ENCODE data around the gene SECISBP2. TPM values are rescaled to one million over a fixed set of nuclear protein-coding genes. Genes with fewer than 3 reads are reported as not detected.

SECISBP2 gene
- polyA plus RNA-seq, 2 of the 4 experiments (the other 2 are of a cell fraction) = 16.3 to 43.4 TPM

- ATAC-seq (no peak), FAIRE-seq (no peak), DNase-seq (ENCODE audit: low read depth in 1 of 2, low spot score in 1 of 2) (no peak)
- H3K9me3 ChIP-seq = no peaks in the 10 kb centered on the region
- no peak overlapping the region for H3K4me2 ChIP-seq
- no peak overlapping the region for H3K4me3 ChIP-seq
- TF ChIP-seq PHF8 (IDR thresholded peaks at IDR 0.05; ENCODE audit: borderline replicate concordance, low read depth) (no peak), MAZ (IDR thresholded peaks at IDR 0.05; ENCODE audit: borderline replicate concordance, low read depth, low read length) (no peak), EHF (CRISPR knock-in tag; IDR thresholded peaks at IDR 0.05) (no peak), BHLHE40 (IDR thresholded peaks at IDR 0.05; ENCODE audit: low read depth, low read length) (no peak), TFCP2L1 (CRISPR knock-in tag; IDR thresholded peaks at IDR 0.05) (no peak), USF2 (IDR thresholded peaks at IDR 0.05) (no peak), HOXB13 (CRISPR knock-in tag; IDR thresholded peaks at IDR 0.05; ENCODE audit: low read depth) (no peak), CEBPB (IDR thresholded peaks at IDR 0.05) (no peak), HOXA7 (CRISPR knock-in tag; IDR thresholded peaks at IDR 0.05) (no peak), ESRRA (IDR thresholded peaks at IDR 0.05; ENCODE audit: borderline replicate concordance, low read length) (no peak), ATOH8 (CRISPR knock-in tag; IDR thresholded peaks at IDR 0.05; ENCODE audit: low read depth) (no peak), HOXB5 (CRISPR knock-in tag; IDR thresholded peaks at IDR 0.05) (no peak), FOSB (CRISPR knock-in tag; IDR thresholded peaks at IDR 0.05) (no peak), ZNF302 (CRISPR knock-in tag; IDR thresholded peaks at IDR 0.05) (no peak), JUNB (IDR thresholded peaks at IDR 0.05) (no peak), JUN (IDR thresholded peaks at IDR 0.05) (no peak), MAX (IDR thresholded peaks at IDR 0.05) (no peak), TP53 (CRISPR knock-in tag; IDR thresholded peaks at IDR 0.05) (no peak), BCL3 (IDR thresholded peaks at IDR 0.05) (no peak), NPAS2 (CRISPR knock-in tag; IDR thresholded peaks at IDR 0.05; ENCODE audit: borderline replicate concordance) (no peak)
- POLR2A ChIA-PET = no interaction called here
- CTCF ChIA-PET = interaction anchor here (1.1 to 2.1 kb wide), 2 partner anchors 47 to 172 kb away, joined by 3 to 6 read pairs; no protein-coding TSS in a partner anchor
- WGBS (ENCODE audit: missing lambda C conversion rate) = 84% methylated on average over 17 of the region's 17 CpGs
- H3K4me1 ChIP-seq = no peaks in the 10 kb centered on the region
- H3K27ac ChIP-seq = no peak overlapping the region
These were observed 58.5 kb downstream of the SECISBP2 start for GRCh38 chr9:89376741-89377351.

GRCh38 chr9:89377411-89377810 is 59.1 kb downstream of the SECISBP2 start:
- H3K27ac ChIP-seq = no peak overlapping the region
- DNase-seq (ENCODE audit: low read depth in 1 of 2, low spot score in 1 of 2) (no peak), FAIRE-seq (no peak), ATAC-seq (no peak)
- 91% methylated on average over 12 of the region's 12 CpGs for WGBS (ENCODE audit: missing lambda C conversion rate)
- H3K9me3 ChIP-seq = no peaks in the 10 kb centered on the region
- CTCF ChIA-PET = interaction anchor here (1.1 kb wide), 1 partner anchor 46 kb away, joined by 3 read pairs; no protein-coding TSS in a partner anchor
- H3K4me2 ChIP-seq = no peak overlapping the region
- POLR2A ChIA-PET = no interaction called here
- TF ChIP-seq E2F6 (IDR thresholded peaks at IDR 0.05; ENCODE audit: borderline replicate concordance, low read depth) (no peak), KDM5A (IDR thresholded peaks at IDR 0.05) (no peak), KDM1A (IDR thresholded peaks at IDR 0.05; ENCODE audit: low read depth) (no peak), POLR2A (IDR thresholded peaks at IDR 0.05; ENCODE audit: low read length) (no peak), RARB (CRISPR knock-in tag; IDR thresholded peaks at IDR 0.05) (no peak), ZC3H11A (IDR thresholded peaks at IDR 0.05) (no peak), HDAC2 (IDR thresholded peaks at IDR 0.05) (no peak), CHD4 (IDR thresholded peaks at IDR 0.05; ENCODE audit: borderline replicate concordance) (no peak), FOSB (CRISPR knock-in tag; IDR thresholded peaks at IDR 0.05) (no peak), USF2 (IDR thresholded peaks at IDR 0.05) (no peak), NFE2L2 (conservative IDR thresholded peaks at IDR 0.05; ENCODE audit: low read length) (no peak), HOXB13 (CRISPR knock-in tag; IDR thresholded peaks at IDR 0.05; ENCODE audit: low read depth) (no peak), HOXA7 (CRISPR knock-in tag; IDR thresholded peaks at IDR 0.05) (no peak), JUNB (IDR thresholded peaks at IDR 0.05) (no peak), CTCF (IDR thresholded peaks at IDR 0.05) (no peak), HEYL (CRISPR knock-in tag; IDR thresholded peaks at IDR 0.05) (no peak), ZFP36 (IDR thresholded peaks at IDR 0.05; ENCODE audit: borderline replicate concordance, partially characterized antibody) (no peak), JUN (IDR thresholded peaks at IDR 0.05) (no peak), EHMT2 (IDR thresholded peaks at IDR 0.05; ENCODE audit: low read depth) (no peak)
- no peaks in the 10 kb centered on the region for H3K4me1 ChIP-seq
- no peak overlapping the region for H3K4me3 ChIP-seq
